ENCODE results near the gene SMIM22. TPM values are rescaled to one million over a fixed set of nuclear protein-coding genes. Genes with fewer than 3 reads are reported as not detected.

SMIM22 gene
- total and polyA plus RNA-seq, 2 donors (not counting 1 experiment from before 2014, with no cell fraction given) = not detected

DNA sequence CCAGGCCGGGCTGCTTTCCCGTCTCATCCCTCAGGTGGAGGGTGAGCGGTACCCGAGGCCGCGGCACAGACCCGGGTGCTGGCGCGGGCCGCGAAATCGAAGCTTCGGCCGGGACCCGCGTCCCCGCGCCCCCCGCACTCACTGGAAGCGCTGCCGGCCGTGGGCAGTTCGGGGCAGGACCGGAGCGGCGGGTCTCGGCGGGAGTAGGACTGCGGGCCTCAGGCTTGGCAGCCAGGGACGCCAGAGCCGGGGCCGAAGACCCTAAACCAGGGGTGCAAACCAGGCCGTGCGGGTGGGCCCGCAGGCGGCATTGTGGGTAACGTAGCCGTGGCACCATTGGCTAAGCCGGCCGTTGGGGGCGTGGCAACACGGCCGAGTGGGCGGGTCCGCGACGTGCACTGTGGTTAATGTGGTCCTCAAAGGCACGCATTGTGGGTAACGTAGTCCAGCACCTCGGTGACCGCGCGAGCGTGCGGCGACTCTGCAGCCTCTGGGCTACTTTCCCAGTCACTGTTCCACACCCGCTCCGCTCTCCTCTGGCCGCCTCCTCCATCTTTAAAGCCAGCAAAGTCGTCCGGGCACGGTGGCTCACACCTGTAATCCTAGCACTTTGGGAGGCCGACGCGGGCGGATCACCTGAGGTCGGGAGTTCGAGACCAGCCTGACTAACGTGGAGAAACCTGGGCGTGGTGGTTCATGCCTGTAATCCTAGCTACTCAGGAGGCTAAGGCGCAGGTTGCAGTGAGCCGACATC is 28.1 kb upstream of the SMIM22 start, which contains the start of gene ZNF500:
Gene ZNF500, minus strand, starts transcription at position 288 of the 754 bp plus-strand sequence. CDS start 1,184 bp downstream, outside the sequence.
- H3K36me3 ChIP-seq (ENCODE audit: control insufficient read depth, insufficient read depth, low read length) = peaks cover 9% of the 10 kb centered on the region
- peak; percentile 93 to 95 for DNase-seq (ENCODE audit: low read depth in 2 of 2)
- H3K79me2 ChIP-seq (ENCODE audit: control insufficient read depth, insufficient read depth, low read length) = peaks cover 18% of the 10 kb centered on the region
- H4K20me1 ChIP-seq (ENCODE audit: control insufficient read depth, extremely low read depth, insufficient read depth, low read length) = no peaks in the 10 kb centered on the region
- TF ChIP-seq, protein P1, sequence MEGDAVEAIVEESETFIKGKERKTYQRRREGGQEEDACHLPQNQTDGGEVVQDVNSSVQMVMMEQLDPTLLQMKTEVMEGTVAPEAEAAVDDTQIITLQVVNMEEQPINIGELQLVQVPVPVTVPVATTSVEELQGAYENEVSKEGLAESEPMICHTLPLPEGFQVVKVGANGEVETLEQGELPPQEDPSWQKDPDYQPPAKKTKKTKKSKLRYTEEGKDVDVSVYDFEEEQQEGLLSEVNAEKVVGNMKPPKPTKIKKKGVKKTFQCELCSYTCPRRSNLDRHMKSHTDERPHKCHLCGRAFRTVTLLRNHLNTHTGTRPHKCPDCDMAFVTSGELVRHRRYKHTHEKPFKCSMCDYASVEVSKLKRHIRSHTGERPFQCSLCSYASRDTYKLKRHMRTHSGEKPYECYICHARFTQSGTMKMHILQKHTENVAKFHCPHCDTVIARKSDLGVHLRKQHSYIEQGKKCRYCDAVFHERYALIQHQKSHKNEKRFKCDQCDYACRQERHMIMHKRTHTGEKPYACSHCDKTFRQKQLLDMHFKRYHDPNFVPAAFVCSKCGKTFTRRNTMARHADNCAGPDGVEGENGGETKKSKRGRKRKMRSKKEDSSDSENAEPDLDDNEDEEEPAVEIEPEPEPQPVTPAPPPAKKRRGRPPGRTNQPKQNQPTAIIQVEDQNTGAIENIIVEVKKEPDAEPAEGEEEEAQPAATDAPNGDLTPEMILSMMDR (conservative IDR thresholded peaks at IDR 0.05 in 1 of 2, IDR thresholded peaks at IDR 0.05 in 1 of 2; ENCODE audit: low read depth in 1 of 2, low read length in 2 of 2) = no peak
- TF ChIP-seq EZH2 (IDR thresholded peaks at IDR 0.05; ENCODE audit: low read length, missing control alignments) = no peak
- peak within 1 kb of the TSS; percentile 77 for H3K27ac ChIP-seq (ENCODE audit: insufficient read depth, low read length)
- peak within 1 kb of the TSS; percentile 90 for H3K4me2 ChIP-seq (ENCODE audit: extremely low read depth, insufficient read depth, low read length)
- H3K9me3 ChIP-seq (ENCODE audit: control insufficient read depth, insufficient read depth, low read depth, low read length) = no peaks in the 10 kb centered on the region
- H2AFZ ChIP-seq (ENCODE audit: low read length) = peak within 1 kb of the TSS; percentile 80
- H3K4me1 ChIP-seq (ENCODE audit: control insufficient read depth, extremely low read depth, insufficient read depth, low read length) = peaks cover 11% of the 10 kb centered on the region
- no peaks in the 10 kb centered on the region for H3K27me3 ChIP-seq (ENCODE audit: control insufficient read depth, insufficient read depth, low read length)
- peak within 1 kb of the TSS; percentile 71 to 96 (median 80) for H3K4me3 ChIP-seq (replicated peaks in 1 of 4; ENCODE audit: control extremely low read depth in 1 of 4, insufficient read depth in 1 of 4, low read depth in 3 of 4, low read length in 4 of 4)
- H3K9ac ChIP-seq (ENCODE audit: insufficient read depth, low read length) = peak within 1 kb of the TSS; percentile 88

DNA sequence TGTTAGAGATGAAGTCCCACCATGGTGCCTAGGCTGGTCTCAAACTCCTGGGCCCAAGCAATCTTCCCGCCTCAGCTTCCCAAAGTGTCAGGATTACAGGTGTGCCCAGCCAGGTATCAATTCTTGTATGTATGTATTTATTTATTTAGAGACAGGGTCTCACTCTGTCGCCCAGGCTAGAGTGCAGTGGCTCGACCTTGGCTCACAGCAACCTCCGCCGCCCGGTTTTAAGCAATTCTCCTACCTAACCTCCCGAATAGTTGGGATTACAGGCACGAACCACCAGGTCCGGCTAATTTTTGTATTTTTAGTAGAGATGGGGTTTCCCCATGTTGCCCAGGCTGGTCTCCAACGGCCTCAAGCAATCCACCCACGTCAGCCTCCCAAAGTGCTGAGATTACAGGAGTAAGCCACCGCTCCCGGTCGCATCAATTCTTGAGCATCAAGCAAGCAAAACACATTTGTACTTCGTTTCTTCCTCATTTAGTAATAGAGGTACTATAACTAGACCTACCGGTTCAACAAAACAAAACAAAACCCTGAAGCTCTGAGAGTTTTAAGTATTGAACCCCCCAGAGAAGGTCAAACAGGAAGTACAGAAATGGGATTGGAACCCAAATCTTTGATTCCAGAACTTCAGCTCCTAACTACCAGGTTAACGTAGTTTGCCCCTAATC is 27.2 kb upstream of the SMIM22 start:
- Histone ChIP-seq H3K79me2 (ENCODE audit: control insufficient read depth, insufficient read depth, low read length) (peaks cover 18% of the 10 kb centered on the region), H3K4me2 (ENCODE audit: extremely low read depth, insufficient read depth, low read length) (peak overlapping the region; percentile 86), H3K4me3 (replicated peaks in 1 of 4; ENCODE audit: control extremely low read depth in 1 of 4, insufficient read depth in 1 of 4, low read depth in 3 of 4, low read length in 4 of 4) (peak overlapping the region; percentile 42 to 76 (median 62)), H3K9ac (ENCODE audit: insufficient read depth, low read length) (peak overlapping the region; percentile 37), H3K27ac (ENCODE audit: insufficient read depth, low read length) (peak overlapping the region; percentile 56), H2AFZ (ENCODE audit: low read length) (peak overlapping the region; percentile 72), H3K27me3 (ENCODE audit: control insufficient read depth, insufficient read depth, low read length) (no peaks in the 10 kb centered on the region), H3K36me3 (ENCODE audit: control insufficient read depth, insufficient read depth, low read length) (peaks cover 5% of the 10 kb centered on the region), H3K4me1 (ENCODE audit: control insufficient read depth, extremely low read depth, insufficient read depth, low read length) (peaks cover 11% of the 10 kb centered on the region), H3K9me3 (ENCODE audit: control insufficient read depth, insufficient read depth, low read depth, low read length) (no peaks in the 10 kb centered on the region), H4K20me1 (ENCODE audit: control insufficient read depth, extremely low read depth, insufficient read depth, low read length) (no peaks in the 10 kb centered on the region)
- peak in 1 of 2 donors; percentile 10 for DNase-seq (ENCODE audit: low read depth in 2 of 2)
- TF ChIP-seq, protein P1 (conservative IDR thresholded peaks at IDR 0.05 in 1 of 2, IDR thresholded peaks at IDR 0.05 in 1 of 2; ENCODE audit: low read depth in 1 of 2, low read length in 2 of 2) = no peak
- TF ChIP-seq EZH2 (IDR thresholded peaks at IDR 0.05; ENCODE audit: low read length, missing control alignments) = no peak
